Measurements from ENCODE around the gene MED17. TPM values are rescaled to one million over a fixed set of nuclear protein-coding genes. Genes with fewer than 3 reads are reported as not detected.

The MED17 gene
- total and polyA plus RNA-seq, 10 of the 15 experiments (the other 5 are each of a cell fraction or from before 2014, with no cell fraction given), result 7.3 to 38.7 (median 28.3) TPM

DNA sequence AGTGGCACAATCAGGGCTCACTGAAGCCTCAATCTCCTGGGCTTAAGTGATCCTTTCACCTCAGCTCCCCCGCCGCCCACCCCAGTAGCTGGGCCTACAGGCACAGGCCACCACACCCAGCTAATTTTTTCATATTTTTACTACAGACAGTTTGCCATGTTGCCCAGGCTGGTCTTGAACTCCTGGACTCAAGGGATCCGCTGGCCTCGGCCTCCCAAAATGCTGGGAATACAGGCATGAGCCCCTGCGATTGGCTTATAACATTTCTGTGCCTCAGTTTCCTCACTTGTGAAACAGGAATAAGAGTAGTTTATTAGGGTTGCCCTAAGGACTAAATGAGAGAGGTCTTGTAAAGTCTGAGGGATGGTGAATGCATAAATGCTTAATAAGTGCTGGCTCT lies 65.1 kb downstream of the MED17 start:
- intact Hi-C loops (cut with micrococcal nuclease; ENCODE audit: unreplicated experiment) (no loop called here), in situ Hi-C loops (cut with MboI) (no loop called here)
- no peak overlapping the region for H3K4me3 ChIP-seq
- H2AFZ ChIP-seq (ENCODE audit: control insufficient read depth, low read depth, low read length), result no peak overlapping the region
- WGBS (ENCODE audit: insufficient coverage, insufficient replicate concordance, low lambda C conversion rate, missing lambda C conversion rate), result 59% methylated on average over 5 of the region's 5 CpGs
- SMC1A ChIA-PET (ENCODE audit: uncharacterized antibody, unreplicated experiment), result no interaction called here
- RAD21 ChIA-PET (ENCODE audit: unreplicated experiment), result no interaction called here
- no peak overlapping the region for H3K27ac ChIP-seq (ENCODE audit: control insufficient read depth, insufficient read depth)
- BruUV-seq (replicated peaks), result no TSS peak
- DNase-seq (ENCODE audit: low read depth, low spot score), result no peak
- H3K9ac ChIP-seq (ENCODE audit: control insufficient read depth, insufficient read depth, low read length), result no peak overlapping the region
- H3K4me2 ChIP-seq (ENCODE audit: control insufficient read depth, insufficient read depth), result no peak overlapping the region
- no peaks in the 10 kb centered on the region for H3K9me3 ChIP-seq (replicated peaks; ENCODE audit: control insufficient read depth, insufficient read depth, low read length)
- H3K79me2 ChIP-seq (ENCODE audit: control insufficient read depth, insufficient read depth, low read length), result no peaks in the 10 kb centered on the region
- H4K20me1 ChIP-seq (ENCODE audit: control insufficient read depth, insufficient read depth), result no peaks in the 10 kb centered on the region
- no peak for ATAC-seq
- no peaks in the 10 kb centered on the region for H3K36me3 ChIP-seq (ENCODE audit: control insufficient read depth in 2 of 2, insufficient read depth in 2 of 2, low read length in 1 of 2)
- CTCF ChIA-PET, result no interaction called here
- FAIRE-seq, result no peak
- no peaks in the 10 kb centered on the region for H3K4me1 ChIP-seq (ENCODE audit: control insufficient read depth, insufficient read depth, low read length)
- peaks cover 0 to 4% of the 10 kb centered on the region in 2 experiments; a peak in 3 of 4 replicates for H3K27me3 ChIP-seq (replicated peaks in 1 of 2; ENCODE audit: control insufficient read depth in 2 of 2, insufficient read depth in 2 of 2, low read length in 1 of 2)
- no peak for TF ChIP-seq POLR2AphosphoS5 (IDR thresholded peaks at IDR 0.05; ENCODE audit: low read length)
- TF ChIP-seq MXI1 (IDR thresholded peaks at IDR 0.05; ENCODE audit: low read depth, low read length), result no peak
- no peak for TF ChIP-seq RELA (IDR thresholded peaks at IDR 0.05; ENCODE audit: borderline replicate concordance, partially characterized antibody)
- no peak for TF ChIP-seq HDAC6 (IDR thresholded peaks at IDR 0.05; ENCODE audit: unreplicated experiment)
- no peak for TF ChIP-seq TCF3 (IDR thresholded peaks at IDR 0.05; ENCODE audit: borderline replicate concordance, insufficient read depth, low read depth, low read length)
- no peak for TF ChIP-seq NRF1 (conservative IDR thresholded peaks at IDR 0.05; ENCODE audit: low read depth, low read length)
- no peak for TF ChIP-seq EED (IDR thresholded peaks at IDR 0.05; ENCODE audit: low read depth)
- TF ChIP-seq PAX5 (IDR thresholded peaks at IDR 0.05; ENCODE audit: borderline replicate concordance, low read depth, low read length), result no peak
- TF ChIP-seq MYB (IDR thresholded peaks at IDR 0.05; ENCODE audit: borderline replicate concordance, low read depth, low read length), result no peak
- no peak for TF ChIP-seq POU2F2 (IDR thresholded peaks at IDR 0.05; ENCODE audit: borderline replicate concordance, low read depth, low read length)
- TF ChIP-seq CHD2 (IDR thresholded peaks at IDR 0.05; ENCODE audit: borderline replicate concordance, low read depth, low read length), result no peak
- no peak for TF ChIP-seq CBX3 (IDR thresholded peaks at IDR 0.05; ENCODE audit: borderline replicate concordance, low read depth)
- TF ChIP-seq, protein P1, sequence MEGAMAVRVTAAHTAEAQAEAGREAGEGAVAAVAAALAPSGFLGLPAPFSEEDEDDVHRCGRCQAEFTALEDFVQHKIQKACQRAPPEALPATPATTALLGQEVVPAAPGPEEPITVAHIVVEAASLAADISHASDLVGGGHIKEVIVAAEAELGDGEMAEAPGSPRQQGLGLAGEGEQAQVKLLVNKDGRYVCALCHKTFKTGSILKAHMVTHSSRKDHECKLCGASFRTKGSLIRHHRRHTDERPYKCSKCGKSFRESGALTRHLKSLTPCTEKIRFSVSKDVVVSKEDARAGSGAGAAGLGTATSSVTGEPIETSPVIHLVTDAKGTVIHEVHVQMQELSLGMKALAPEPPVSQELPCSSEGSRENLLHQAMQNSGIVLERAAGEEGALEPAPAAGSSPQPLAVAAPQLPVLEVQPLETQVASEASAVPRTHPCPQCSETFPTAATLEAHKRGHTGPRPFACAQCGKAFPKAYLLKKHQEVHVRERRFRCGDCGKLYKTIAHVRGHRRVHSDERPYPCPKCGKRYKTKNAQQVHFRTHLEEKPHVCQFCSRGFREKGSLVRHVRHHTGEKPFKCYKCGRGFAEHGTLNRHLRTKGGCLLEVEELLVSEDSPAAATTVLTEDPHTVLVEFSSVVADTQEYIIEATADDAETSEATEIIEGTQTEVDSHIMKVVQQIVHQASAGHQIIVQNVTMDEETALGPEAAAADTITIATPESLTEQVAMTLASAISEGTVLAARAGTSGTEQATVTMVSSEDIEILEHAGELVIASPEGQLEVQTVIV (IDR thresholded peaks at IDR 0.05; ENCODE audit: borderline replicate concordance, partially characterized antibody), result no peak
- POLR2A ChIA-PET, result no interaction called here

All from GM12878 (cell line).